ENCODE measurements around the gene CCDC57.

The CCDC57 gene

DNA sequence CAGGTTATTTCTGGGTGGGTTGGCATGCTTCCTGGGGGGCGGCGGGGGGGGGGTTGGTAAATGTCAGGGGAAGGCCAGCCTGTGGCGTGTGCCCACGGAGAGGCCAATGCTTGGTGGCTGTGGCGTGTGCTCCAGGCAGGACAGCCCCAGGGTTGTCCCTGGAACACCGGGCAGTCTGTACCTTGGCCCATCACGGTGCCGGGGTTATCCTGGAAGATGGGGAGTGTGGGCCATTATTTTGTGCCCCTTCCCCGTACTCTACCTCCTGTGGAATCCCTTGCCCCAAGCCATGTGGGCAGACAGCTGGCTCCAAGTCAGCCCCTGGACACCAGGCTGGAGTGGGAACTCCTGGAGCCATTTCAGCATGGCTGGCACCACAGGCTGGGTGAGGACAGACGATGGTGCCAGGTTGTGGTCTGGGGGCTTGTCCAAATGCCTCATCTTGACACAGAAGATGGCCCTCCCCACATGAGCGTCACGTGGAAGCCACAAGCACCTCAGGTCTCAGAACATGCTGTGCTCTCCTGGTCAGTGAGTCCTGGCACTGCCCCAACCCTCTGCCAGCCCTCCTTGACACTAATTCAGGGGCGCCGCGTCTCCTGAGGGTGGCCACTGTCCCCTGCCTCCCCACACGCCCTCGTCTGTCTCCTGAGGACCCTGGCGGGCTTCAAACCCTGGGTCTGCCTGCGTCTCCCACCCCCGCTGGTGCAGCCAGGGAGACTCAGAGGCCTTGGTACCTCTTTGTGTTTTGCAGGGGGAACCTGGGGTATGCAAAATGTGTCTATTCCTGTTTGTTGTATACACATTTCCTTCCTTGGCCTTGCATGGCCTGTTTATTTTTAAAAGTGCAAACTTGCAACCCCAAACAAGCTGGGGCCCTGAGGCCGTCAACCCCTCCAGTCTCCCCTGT, 20.5 kb upstream of the CCDC57 start:
- peaks cover 5% of the 10 kb centered on the region; the same call in 1 of the 2 replicates for H4K20me1 ChIP-seq (ENCODE audit: insufficient read depth, low read length)
- H2AFZ ChIP-seq (ENCODE audit: low read depth, low read length): no peak overlapping the region
- H3K4me3 ChIP-seq (ENCODE audit: low read depth in 1 of 2, low read length in 2 of 2): no peak overlapping the region
- H3K27ac ChIP-seq (ENCODE audit: low read length): no peak overlapping the region
- H3K9ac ChIP-seq (ENCODE audit: low read depth, low read length): no peak overlapping the region
- no peak for ATAC-seq (ENCODE audit: insufficient read depth, low read depth)
- H3K9me3 ChIP-seq (ENCODE audit: insufficient read depth, low read length, severe bottlenecking): no peaks in the 10 kb centered on the region
- peaks cover 3% of the 10 kb centered on the region for H3K27me3 ChIP-seq (ENCODE audit: insufficient read depth, low read length, poor library complexity)
- H3K79me2 ChIP-seq (ENCODE audit: insufficient read depth, low read length): peaks cover 3% of the 10 kb centered on the region; the same call in 1 of the 2 replicates
- H3K4me1 ChIP-seq (ENCODE audit: insufficient read depth, low read length): peaks cover 22% of the 10 kb centered on the region
- peaks cover 8% of the 10 kb centered on the region; the same call in 1 of the 2 replicates for H3K36me3 ChIP-seq (ENCODE audit: insufficient read depth, low read length)
- DNase-seq: no peak
- no peak overlapping the region for H3K4me2 ChIP-seq (ENCODE audit: insufficient read depth, low read length)
- TF ChIP-seq EZH2 (IDR thresholded peaks at IDR 0.05; ENCODE audit: borderline replicate concordance, low read depth, low read length, severe bottlenecking): no peak
- TF ChIP-seq, protein P1, sequence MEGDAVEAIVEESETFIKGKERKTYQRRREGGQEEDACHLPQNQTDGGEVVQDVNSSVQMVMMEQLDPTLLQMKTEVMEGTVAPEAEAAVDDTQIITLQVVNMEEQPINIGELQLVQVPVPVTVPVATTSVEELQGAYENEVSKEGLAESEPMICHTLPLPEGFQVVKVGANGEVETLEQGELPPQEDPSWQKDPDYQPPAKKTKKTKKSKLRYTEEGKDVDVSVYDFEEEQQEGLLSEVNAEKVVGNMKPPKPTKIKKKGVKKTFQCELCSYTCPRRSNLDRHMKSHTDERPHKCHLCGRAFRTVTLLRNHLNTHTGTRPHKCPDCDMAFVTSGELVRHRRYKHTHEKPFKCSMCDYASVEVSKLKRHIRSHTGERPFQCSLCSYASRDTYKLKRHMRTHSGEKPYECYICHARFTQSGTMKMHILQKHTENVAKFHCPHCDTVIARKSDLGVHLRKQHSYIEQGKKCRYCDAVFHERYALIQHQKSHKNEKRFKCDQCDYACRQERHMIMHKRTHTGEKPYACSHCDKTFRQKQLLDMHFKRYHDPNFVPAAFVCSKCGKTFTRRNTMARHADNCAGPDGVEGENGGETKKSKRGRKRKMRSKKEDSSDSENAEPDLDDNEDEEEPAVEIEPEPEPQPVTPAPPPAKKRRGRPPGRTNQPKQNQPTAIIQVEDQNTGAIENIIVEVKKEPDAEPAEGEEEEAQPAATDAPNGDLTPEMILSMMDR (IDR thresholded peaks at IDR 0.05; ENCODE audit: borderline replicate concordance, extremely low read depth, low read length, poor library complexity, severe bottlenecking): no peak

DNA sequence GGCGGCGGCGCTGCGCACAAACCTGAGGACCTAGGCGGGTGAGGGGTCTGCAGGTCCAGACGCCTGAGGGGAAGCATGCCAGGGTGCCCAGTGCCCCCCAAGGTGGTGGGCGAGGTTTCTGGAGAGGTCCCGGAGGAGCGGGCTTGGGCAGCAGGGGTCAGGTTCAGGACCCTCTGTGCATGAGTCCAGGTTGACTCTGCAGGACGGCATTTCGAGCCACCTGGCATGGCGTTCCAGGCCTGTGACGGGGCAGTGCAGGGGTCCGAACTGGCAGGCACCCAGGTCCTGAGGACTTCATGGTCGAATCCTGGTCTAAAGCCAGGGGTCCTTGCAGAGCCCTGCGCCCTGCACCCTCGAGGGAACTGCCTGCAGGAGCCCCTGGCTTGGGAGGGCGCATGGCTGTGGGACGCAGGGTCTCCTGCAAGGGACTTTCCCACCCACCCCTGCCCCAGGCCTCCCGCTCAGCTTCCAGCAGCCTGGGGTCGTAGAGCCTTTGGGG, 19.7 kb upstream of the CCDC57 start:
- peaks cover 30% of the 10 kb centered on the region for H3K4me1 ChIP-seq (ENCODE audit: insufficient read depth, low read length)
- H3K36me3 ChIP-seq (ENCODE audit: insufficient read depth, low read length): peaks cover 8% of the 10 kb centered on the region; the same call in 1 of the 2 replicates
- no peak for DNase-seq
- no peak overlapping the region for H3K4me2 ChIP-seq (ENCODE audit: insufficient read depth, low read length)
- peaks cover 3% of the 10 kb centered on the region for H3K27me3 ChIP-seq (ENCODE audit: insufficient read depth, low read length, poor library complexity)
- no peak overlapping the region for H2AFZ ChIP-seq (ENCODE audit: low read depth, low read length)
- no peak overlapping the region for H3K4me3 ChIP-seq (ENCODE audit: low read depth in 1 of 2, low read length in 2 of 2)
- H3K9me3 ChIP-seq (ENCODE audit: insufficient read depth, low read length, severe bottlenecking): no peaks in the 10 kb centered on the region
- peaks cover 5% of the 10 kb centered on the region; the same call in 1 of the 2 replicates for H4K20me1 ChIP-seq (ENCODE audit: insufficient read depth, low read length)
- peaks cover 3% of the 10 kb centered on the region; the same call in 1 of the 2 replicates for H3K79me2 ChIP-seq (ENCODE audit: insufficient read depth, low read length)
- H3K27ac ChIP-seq (ENCODE audit: low read length): no peak overlapping the region
- H3K9ac ChIP-seq (ENCODE audit: low read depth, low read length): no peak overlapping the region
- no peak for TF ChIP-seq EZH2 (IDR thresholded peaks at IDR 0.05; ENCODE audit: borderline replicate concordance, low read depth, low read length, severe bottlenecking)
- TF ChIP-seq, protein P1 (IDR thresholded peaks at IDR 0.05; ENCODE audit: borderline replicate concordance, extremely low read depth, low read length, poor library complexity, severe bottlenecking): no peak
- no peak for ATAC-seq (ENCODE audit: insufficient read depth, low read depth)

DNA sequence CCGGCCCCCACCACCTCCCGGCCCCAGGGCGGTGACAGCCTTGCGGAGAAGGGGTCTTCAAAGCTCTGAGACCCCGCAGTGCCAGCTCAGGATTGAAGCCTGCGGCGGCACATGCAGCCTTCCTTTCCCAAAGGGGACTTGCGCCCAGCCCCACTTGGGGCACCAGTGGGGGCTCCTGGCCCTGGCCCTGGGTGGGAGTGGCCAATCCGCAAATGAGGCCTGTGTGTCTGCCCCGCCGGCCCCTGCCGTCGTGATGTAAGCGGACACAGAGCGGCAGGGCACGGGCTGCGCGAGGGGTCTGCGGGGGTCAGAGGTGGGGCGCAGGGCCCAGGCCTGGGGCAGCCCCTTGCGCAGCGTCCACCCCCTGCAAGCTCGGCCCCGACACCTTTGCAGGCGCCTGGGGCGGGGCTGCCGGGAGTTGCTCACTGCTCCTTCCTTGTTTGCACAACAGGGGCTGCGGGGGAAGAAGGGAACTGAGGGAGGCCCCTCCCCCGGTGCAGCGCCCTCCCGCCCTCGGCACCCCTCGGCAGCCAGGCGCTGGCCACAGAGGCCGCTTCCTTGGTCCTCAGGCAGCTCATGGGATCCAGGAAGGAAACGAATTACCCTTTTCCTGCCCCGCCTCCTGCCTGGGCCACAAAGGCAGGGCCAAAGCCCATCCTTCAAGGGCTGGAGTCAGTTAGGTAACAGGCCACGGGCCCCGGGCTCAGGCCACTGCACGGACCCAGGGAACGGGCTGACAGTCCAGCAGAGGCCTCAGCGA, 19.1 kb upstream of the CCDC57 start:
- peaks cover 32% of the 10 kb centered on the region for H3K4me1 ChIP-seq (ENCODE audit: insufficient read depth, low read length)
- H3K9me3 ChIP-seq (ENCODE audit: insufficient read depth, low read length, severe bottlenecking): no peaks in the 10 kb centered on the region
- H3K4me2 ChIP-seq (ENCODE audit: insufficient read depth, low read length): no peak overlapping the region
- ATAC-seq (ENCODE audit: insufficient read depth, low read depth) (no peak), DNase-seq (no peak)
- H3K9ac ChIP-seq (ENCODE audit: low read depth, low read length): no peak overlapping the region
- H3K4me3 ChIP-seq (ENCODE audit: low read depth in 1 of 2, low read length in 2 of 2): no peak overlapping the region
- no peak overlapping the region for H3K27ac ChIP-seq (ENCODE audit: low read length)
- peaks cover 3% of the 10 kb centered on the region for H3K27me3 ChIP-seq (ENCODE audit: insufficient read depth, low read length, poor library complexity)
- H3K36me3 ChIP-seq (ENCODE audit: insufficient read depth, low read length): peaks cover 2% of the 10 kb centered on the region; the same call in 1 of the 2 replicates
- H4K20me1 ChIP-seq (ENCODE audit: insufficient read depth, low read length): peaks cover 2% of the 10 kb centered on the region; the same call in 1 of the 2 replicates
- peaks cover 3% of the 10 kb centered on the region; the same call in 1 of the 2 replicates for H3K79me2 ChIP-seq (ENCODE audit: insufficient read depth, low read length)
- TF ChIP-seq, protein P1 (IDR thresholded peaks at IDR 0.05; ENCODE audit: borderline replicate concordance, extremely low read depth, low read length, poor library complexity, severe bottlenecking): no peak
- no peak for TF ChIP-seq EZH2 (IDR thresholded peaks at IDR 0.05; ENCODE audit: borderline replicate concordance, low read depth, low read length, severe bottlenecking)
- H2AFZ ChIP-seq (ENCODE audit: low read depth, low read length): no peak overlapping the region
